ENCODE data around the gene IKZF4. TPM values are rescaled to one million over a fixed set of nuclear protein-coding genes. Genes with fewer than 3 reads are reported as not detected.

The IKZF4 gene
- total and polyA plus RNA-seq, 2 of the 8 experiments (the other 6 are each of a cell fraction or from before 2014, with no cell fraction given) = 8.0 to 13.3 TPM

DNA sequence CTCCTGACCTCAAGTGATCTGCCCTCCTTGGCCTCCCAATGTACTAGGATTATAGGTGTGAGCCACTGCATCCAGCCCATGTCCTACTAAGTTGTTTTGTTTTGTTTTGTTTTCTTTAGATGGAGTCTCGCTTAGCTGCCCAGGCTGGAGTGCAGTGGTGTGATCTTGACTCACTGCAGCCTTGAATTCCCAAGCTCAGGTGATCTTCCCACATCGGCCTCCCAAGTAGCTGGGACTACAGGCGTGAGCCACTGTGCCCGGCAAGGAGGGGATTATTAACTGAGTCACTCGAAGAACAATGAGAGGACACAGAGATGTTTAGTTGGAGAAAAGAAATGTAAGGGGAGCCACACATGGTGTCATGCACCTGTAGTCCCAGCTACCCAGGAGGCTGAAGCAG, 41.1 kb downstream of the IKZF4 start:
- WGBS, 2 experiments (ENCODE audit: extremely low coverage in 1 of 2, insufficient coverage in 1 of 2, insufficient read length in 1 of 2, insufficient replicate concordance in 2 of 2, low coverage in 1 of 2, low lambda C conversion rate in 2 of 2, missing lambda C conversion rate in 1 of 2) = 72% methylated on average over 5 of the region's 5 CpGs; no CpG with 5 or more reads in 1 of the 2 experiments
- DNase-seq (ENCODE audit: low read depth in 1 of 2, low spot score in 2 of 2) (no peak), FAIRE-seq (no peak)
- no peaks in the 10 kb centered on the region for H3K4me1 ChIP-seq (replicated peaks in 1 of 4; ENCODE audit: control insufficient read depth in 3 of 4, insufficient read depth in 4 of 4, low read length in 3 of 4)
- no peaks in the 10 kb centered on the region for H3K27me3 ChIP-seq (replicated peaks in 1 of 4; ENCODE audit: control insufficient read depth in 3 of 4, extremely low read depth in 1 of 4, insufficient read depth in 3 of 4, low read length in 3 of 4)
- no peaks in the 10 kb centered on the region for H4K20me1 ChIP-seq (replicated peaks in 1 of 2; ENCODE audit: control insufficient read depth in 1 of 2, insufficient read depth in 2 of 2, low read length in 2 of 2)
- H3K9ac ChIP-seq (replicated peaks in 1 of 4; ENCODE audit: extremely low read depth in 1 of 4, low read depth in 3 of 4, low read length in 3 of 4) = no peak overlapping the region
- H3K23ac ChIP-seq (ENCODE audit: insufficient read length) = no peak overlapping the region
- H4K91ac ChIP-seq (replicated peaks; ENCODE audit: insufficient read length, low read length) = no peak overlapping the region
- no peak overlapping the region for H2BK12ac ChIP-seq (ENCODE audit: low read depth, low read length)
- no peak overlapping the region for H3K14ac ChIP-seq (ENCODE audit: insufficient read length)
- H3K79me2 ChIP-seq (ENCODE audit: control insufficient read depth in 1 of 2, insufficient read depth in 2 of 2, low read length in 2 of 2) = no peaks in the 10 kb centered on the region
- H3K36me3 ChIP-seq (ENCODE audit: control insufficient read depth in 2 of 4, insufficient read depth in 4 of 4, low read length in 3 of 4) = no peaks in the 10 kb centered on the region
- POLR2A ChIA-PET (ENCODE audit: partially characterized antibody) = interaction anchor here (1.0 to 1.9 kb wide), 4 partner anchors 15 to 55 kb away, joined by 4 to 7 read pairs (median 4); partner anchors contain the start of genes ERBB3 and PA2G4
- H3K79me1 ChIP-seq (ENCODE audit: low read depth, low read length) = no peaks in the 10 kb centered on the region
- no peak overlapping the region for H3K4ac ChIP-seq (replicated peaks; ENCODE audit: insufficient read length, low read depth, low read length)
- H2AFZ ChIP-seq (ENCODE audit: low read length) = no peak overlapping the region
- no peaks in the 10 kb centered on the region for H3K9me3 ChIP-seq (ENCODE audit: insufficient read depth in 2 of 2, low read depth in 1 of 2, low read length in 1 of 2)
- no peak overlapping the region for H3K56ac ChIP-seq (replicated peaks; ENCODE audit: insufficient read length, low read depth, low read length)
- H2BK20ac ChIP-seq (ENCODE audit: low read length) = no peak overlapping the region
- H3K23me2 ChIP-seq (ENCODE audit: low read depth, low read length) = no peaks in the 10 kb centered on the region
- no peak overlapping the region for H3K4me3 ChIP-seq (ENCODE audit: extremely low read depth in 1 of 4, insufficient read depth in 2 of 4, low read depth in 3 of 4, low read length in 4 of 4)
- H2BK120ac ChIP-seq (replicated peaks; ENCODE audit: low read depth, low read length) = no peak overlapping the region
- no peak overlapping the region for H2BK5ac ChIP-seq (ENCODE audit: low read depth, low read length)
- no peak overlapping the region for H2BK15ac ChIP-seq (ENCODE audit: low read length)
- H4K8ac ChIP-seq (ENCODE audit: extremely low read depth, insufficient read depth, low read length) = no peak overlapping the region
- no peak overlapping the region for H3K4me2 ChIP-seq (ENCODE audit: insufficient read depth in 1 of 2, low read depth in 2 of 2, low read length in 2 of 2)
- no peak overlapping the region for H4K5ac ChIP-seq (ENCODE audit: insufficient read length, low read depth, low read length)
- no peak overlapping the region for H2AK5ac ChIP-seq (ENCODE audit: low read depth, low read length)
- CTCF ChIA-PET (ENCODE audit: partially characterized antibody) = interaction anchor here (0.7 to 2.1 kb wide), 5 partner anchors 13 to 46 kb away, joined by 3 to 5 read pairs (median 4); no protein-coding TSS in a partner anchor
- H3K18ac ChIP-seq (ENCODE audit: extremely low read depth, low read length) = no peak overlapping the region
- no peak overlapping the region for H3K27ac ChIP-seq (ENCODE audit: low read depth, low read length)
- TF ChIP-seq JUND (IDR thresholded peaks at IDR 0.05; ENCODE audit: low read length) (no peak), NANOG (IDR thresholded peaks at IDR 0.05; ENCODE audit: insufficient read depth, low read depth, low read length, poor library complexity, severe bottlenecking) (no peak), CBX8 (IDR thresholded peaks at IDR 0.05; ENCODE audit: borderline replicate concordance, low read depth, low read length) (no peak), BCL11A (IDR thresholded peaks at IDR 0.05; ENCODE audit: low read depth in 2 of 2, low read length in 2 of 2) (no peak), CEBPB (IDR thresholded peaks at IDR 0.05; ENCODE audit: low read depth, low read length) (no peak), SP4 (IDR thresholded peaks at IDR 0.05; ENCODE audit: low read length) (no peak), EZH2 (IDR thresholded peaks at IDR 0.05; ENCODE audit: low read depth, low read length, severe bottlenecking) (no peak), CHD2 (IDR thresholded peaks at IDR 0.05; ENCODE audit: low read length) (no peak), RBBP5 (IDR thresholded peaks at IDR 0.05; ENCODE audit: borderline replicate concordance, low read depth, low read length) (no peak), POU5F1 (IDR thresholded peaks at IDR 0.05; ENCODE audit: low read depth, low read length) (no peak), HDAC6 (IDR thresholded peaks at IDR 0.05; ENCODE audit: low read depth, low read length) (no peak)
- TF ChIP-seq, protein P1, sequence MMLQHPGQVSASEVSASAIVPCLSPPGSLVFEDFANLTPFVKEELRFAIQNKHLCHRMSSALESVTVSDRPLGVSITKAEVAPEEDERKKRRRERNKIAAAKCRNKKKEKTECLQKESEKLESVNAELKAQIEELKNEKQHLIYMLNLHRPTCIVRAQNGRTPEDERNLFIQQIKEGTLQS (IDR thresholded peaks at IDR 0.05; ENCODE audit: insufficient read depth, low read depth, low read length) = no peak

Data from H1 (cell line).